Gastroesophageal sphincter (tissue), 4 donors: ENCODE data around the gene STRA8. TPM values are rescaled to one million over a fixed set of nuclear protein-coding genes. Genes with fewer than 3 reads are reported as not detected.
A peak's percentile ranks its signal among the peaks of the same experiment; 100 is the strongest.

Experiments
- ATAC-seq: fragments of 150-250 bp; one replicate; pipeline ENCODE4 v1.9.1; 2016; ENCODE audit warnings: mild to moderate bottlenecking, moderate library complexity
- H3K27ac ChIP-seq, 4 donors: fragments of 200-600 bp; sonication (generic) in 3 of 4; 1 replicate in 3 of 4; 2 replicates in 1 of 4; pipeline ENCODE4 v1.5.1; 2016 to 2019
- H3K27me3 ChIP-seq: fragments of 200-600 bp; sonication (generic); one replicate; pipeline ENCODE4 v1.5.1; 2019
- H3K36me3 ChIP-seq, 2 donors: fragments of 200-600 bp; sonication (generic); one replicate each; pipeline ENCODE4 v1.5.1; 2019; ENCODE audit warnings: control low read depth in 1 of 2
- H3K4me1 ChIP-seq, 3 donors: fragments of 200-600 bp; sonication (generic); 1 replicate in 2 of 3; 2 replicates in 1 of 3; pipeline ENCODE4 v1.5.1; 2016 to 2019; ENCODE audit warnings: control low read depth in 2 of 3
- H3K4me3 ChIP-seq, 2 donors: fragments of 200-600 bp; sonication (generic); one replicate each; pipeline ENCODE4 v1.5.1; 2019; ENCODE audit warnings: mild to moderate bottlenecking in 1 of 2, moderate library complexity in 1 of 2
- H3K9me3 ChIP-seq, 3 donors: fragments of 200-600 bp; sonication (generic); one replicate each; pipeline ENCODE4 v1.5.1; 2017 to 2019; ENCODE audit warnings: control low read depth in 2 of 3
- EP300 ChIP-seq: sonication (generic); formaldehyde crosslinking; IDR thresholded peaks from one replicate; pipeline ENCODE4 v1.6.1; 2017; ENCODE audit warnings: antibody characterized with exemption, mild to moderate bottlenecking
- POLR2A ChIP-seq, 2 donors: fragments of 450-650 bp; IDR thresholded peaks; one replicate each; pipeline ENCODE4 v1.6.1; 2017; ENCODE audit warnings: antibody characterized with exemption in 2 of 2, mild to moderate bottlenecking in 2 of 2, moderate library complexity in 1 of 2
- POLR2AphosphoS5 ChIP-seq: sonication (generic); formaldehyde crosslinking; IDR thresholded peaks from one replicate; pipeline ENCODE4 v1.6.1; 2017; ENCODE audit warnings: antibody characterized with exemption
- WGBS, 2 donors: methylation state at CpG; one replicate each; pipeline ENCODE4 v1.1.5; 2018; ENCODE audit warnings: low coverage in 1 of 2; 5-methylcytosine and 5-hydroxymethylcytosine counted together
- total RNA-seq, 4 donors: library from RNA; depleted of rRNA; stranded (reverse); fragments of >200 nt; gene quantifications; one replicate each; pipeline ENCODE4 v1.1.0, GENCODE V29; 2016
- TF ChIP-seq, protein P1 (sequence below), 4 experiments: fragments of 200-600 bp in 2 of 4; fragments of 450-650 bp in 2 of 4; sonication (generic) in 1 of 4; IDR thresholded peaks; one replicate each; pipeline ENCODE4 v1.5.1; 2017 to 2019; ENCODE audit warnings: antibody characterized with exemption in 4 of 4, mild to moderate bottlenecking in 2 of 4, moderate library complexity in 2 of 4

The STRA8 gene
- total RNA-seq, 4 donors from 2014 or later = not detected

DNA sequence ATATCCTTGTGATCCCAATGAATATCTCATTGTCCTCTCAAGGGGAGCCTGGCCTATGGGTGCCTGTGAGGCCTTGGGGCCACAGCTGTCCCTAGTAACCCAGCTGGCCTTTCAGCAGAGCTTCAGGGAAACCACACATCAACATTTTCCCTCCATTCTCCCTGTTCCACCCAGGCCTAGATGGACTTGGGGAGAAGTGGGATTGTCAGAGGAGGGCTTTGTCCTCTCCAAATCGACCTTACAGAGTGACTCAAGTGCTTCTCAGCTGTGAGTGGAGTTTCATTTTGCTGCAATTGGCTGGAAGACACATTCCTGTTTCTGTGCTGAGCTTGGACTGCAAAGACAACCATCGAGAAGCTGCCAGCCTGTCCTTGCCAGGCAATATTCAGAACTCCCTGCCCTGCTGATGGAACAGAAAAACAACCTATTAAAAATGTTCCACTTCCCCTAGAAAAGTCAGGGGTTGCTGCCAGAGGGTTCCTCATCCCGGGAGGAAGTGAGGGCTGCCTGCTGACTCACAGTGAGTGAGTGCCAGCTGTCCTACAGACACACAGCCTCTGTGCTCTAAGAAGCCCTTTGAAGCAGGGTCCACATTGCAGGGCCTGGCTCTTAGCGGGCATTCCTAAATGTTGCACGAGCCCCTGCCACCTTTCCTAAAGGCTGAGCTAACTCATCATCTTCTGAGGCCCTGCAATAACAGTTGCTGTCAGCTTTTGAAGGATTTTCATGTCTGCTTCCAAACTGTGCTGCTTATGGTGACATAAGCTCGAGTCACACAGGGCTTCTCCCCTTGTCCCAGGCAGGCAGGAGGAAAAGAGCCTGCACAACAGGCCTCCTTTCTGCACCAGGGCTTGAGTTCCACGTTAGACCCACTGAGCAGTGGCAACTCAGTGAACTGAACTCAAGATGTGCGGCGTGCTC lies 20.5 kb downstream of the STRA8 start:
- no peaks in the 10 kb centered on the region for H3K9me3 ChIP-seq
- WGBS, 2 donors = 40% methylated on average over 1 of the region's 9 CpGs; no CpG with 5 or more reads in 1 of the 2 donors
- H3K4me3 ChIP-seq = no peak overlapping the region
- H3K27me3 ChIP-seq = no peaks in the 10 kb centered on the region
- H3K36me3 ChIP-seq = no peaks in the 10 kb centered on the region
- H3K27ac ChIP-seq = peak overlapping the region; percentile 80 to 89 (median 84)
- TF ChIP-seq, protein P1, sequence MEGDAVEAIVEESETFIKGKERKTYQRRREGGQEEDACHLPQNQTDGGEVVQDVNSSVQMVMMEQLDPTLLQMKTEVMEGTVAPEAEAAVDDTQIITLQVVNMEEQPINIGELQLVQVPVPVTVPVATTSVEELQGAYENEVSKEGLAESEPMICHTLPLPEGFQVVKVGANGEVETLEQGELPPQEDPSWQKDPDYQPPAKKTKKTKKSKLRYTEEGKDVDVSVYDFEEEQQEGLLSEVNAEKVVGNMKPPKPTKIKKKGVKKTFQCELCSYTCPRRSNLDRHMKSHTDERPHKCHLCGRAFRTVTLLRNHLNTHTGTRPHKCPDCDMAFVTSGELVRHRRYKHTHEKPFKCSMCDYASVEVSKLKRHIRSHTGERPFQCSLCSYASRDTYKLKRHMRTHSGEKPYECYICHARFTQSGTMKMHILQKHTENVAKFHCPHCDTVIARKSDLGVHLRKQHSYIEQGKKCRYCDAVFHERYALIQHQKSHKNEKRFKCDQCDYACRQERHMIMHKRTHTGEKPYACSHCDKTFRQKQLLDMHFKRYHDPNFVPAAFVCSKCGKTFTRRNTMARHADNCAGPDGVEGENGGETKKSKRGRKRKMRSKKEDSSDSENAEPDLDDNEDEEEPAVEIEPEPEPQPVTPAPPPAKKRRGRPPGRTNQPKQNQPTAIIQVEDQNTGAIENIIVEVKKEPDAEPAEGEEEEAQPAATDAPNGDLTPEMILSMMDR (IDR thresholded peaks at IDR 0.05) = no peak
- peak; percentile 50 for TF ChIP-seq POLR2AphosphoS5
- no peak for TF ChIP-seq POLR2A (IDR thresholded peaks at IDR 0.05)
- TF ChIP-seq EP300 = no peak
- peaks cover 3 to 31% (median 20%) of the 10 kb centered on the region in 3 donors for H3K4me1 ChIP-seq
- ATAC-seq = peak; percentile 88

DNA sequence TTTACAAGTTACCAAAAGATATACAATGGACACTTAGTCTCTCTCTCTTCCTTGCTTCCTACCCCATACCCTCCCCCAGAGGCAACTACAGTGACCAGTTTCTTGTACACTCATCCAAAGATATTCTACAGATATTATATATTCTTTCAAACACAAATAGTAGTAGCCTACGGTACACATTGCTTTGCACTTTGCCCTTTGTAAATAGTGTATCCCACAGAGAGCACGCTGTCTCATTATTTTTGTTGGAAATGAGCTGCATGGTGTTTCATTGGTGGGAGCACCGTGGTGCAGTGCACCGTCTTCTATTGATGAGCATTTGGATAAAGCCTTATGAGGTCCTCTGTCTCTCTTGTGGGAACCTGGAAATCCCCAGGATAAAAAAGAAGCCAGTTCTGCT lies 24.2 kb downstream of the STRA8 start:
- no peaks in the 10 kb centered on the region for H3K9me3 ChIP-seq
- ATAC-seq = no peak
- peaks cover 3 to 47% (median 24%) of the 10 kb centered on the region in 3 donors for H3K4me1 ChIP-seq
- H3K27me3 ChIP-seq = no peaks in the 10 kb centered on the region
- WGBS, 2 donors = 75 to 80% methylated on average over 1 to 4 of the region's 4 CpGs
- no peak overlapping the region for H3K4me3 ChIP-seq
- H3K27ac ChIP-seq = no peak overlapping the region
- TF ChIP-seq, protein P1 (IDR thresholded peaks at IDR 0.05) = no peak
- TF ChIP-seq POLR2AphosphoS5 (no peak), POLR2A (IDR thresholded peaks at IDR 0.05) (no peak), EP300 (no peak)
- H3K36me3 ChIP-seq = no peaks in the 10 kb centered on the region

DNA sequence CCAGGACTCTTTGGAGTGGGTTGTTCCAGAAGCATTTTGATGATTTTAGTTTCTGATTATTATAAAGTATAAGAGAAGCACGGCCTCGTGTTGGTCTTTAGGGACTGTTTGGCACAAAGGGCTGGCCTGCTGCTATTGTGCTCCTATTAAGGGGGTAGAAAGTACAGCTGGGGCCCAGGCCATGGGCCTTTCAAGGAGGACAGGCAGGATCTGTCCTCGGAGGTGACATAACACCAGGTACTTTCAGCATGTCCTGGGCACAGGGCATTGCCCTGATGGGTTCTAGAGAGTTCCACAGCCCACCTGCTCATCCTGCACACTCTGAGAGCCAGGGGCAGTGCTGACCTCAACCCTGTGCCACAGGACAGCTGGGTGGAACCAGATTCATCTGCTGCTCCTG lies 24.9 kb downstream of the STRA8 start:
- Histone ChIP-seq H3K27me3 (no peaks in the 10 kb centered on the region), H3K36me3 (no peaks in the 10 kb centered on the region), H3K9me3 (no peaks in the 10 kb centered on the region), H3K4me1 (peaks cover 2 to 41% (median 18%) of the 10 kb centered on the region in 3 donors), H3K27ac (no peak overlapping the region), H3K4me3 (no peak overlapping the region)
- WGBS, 2 donors = 100% methylated on average over 2 of the region's 3 CpGs; no CpG with 5 or more reads in 1 of the 2 donors
- no peak for ATAC-seq
- TF ChIP-seq POLR2AphosphoS5 = no peak
- no peak for TF ChIP-seq EP300
- TF ChIP-seq, protein P1 (IDR thresholded peaks at IDR 0.05) = no peak
- no peak for TF ChIP-seq POLR2A (IDR thresholded peaks at IDR 0.05)

DNA sequence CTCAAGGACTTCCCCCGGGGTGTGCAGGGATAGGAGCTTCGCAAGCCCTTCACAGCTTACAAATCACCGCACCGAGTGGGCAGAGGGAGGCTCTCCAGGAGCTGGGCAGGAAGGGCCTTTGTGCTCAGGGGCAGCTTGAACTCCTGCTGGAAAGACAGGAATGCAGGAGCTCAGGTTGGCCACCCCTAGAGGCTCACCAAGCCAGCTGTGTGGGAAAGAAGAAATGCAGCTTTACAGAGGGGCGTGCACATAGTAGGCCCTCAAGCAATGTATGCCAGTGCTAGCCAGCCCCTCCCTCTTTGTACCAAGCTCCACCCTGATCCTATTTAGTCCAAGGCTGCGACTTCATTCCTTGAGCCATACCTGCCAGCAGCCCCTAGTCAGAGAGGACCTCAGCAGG lies 26.1 kb downstream of the STRA8 start:
- Histone ChIP-seq H3K27ac (no peak overlapping the region), H3K27me3 (no peaks in the 10 kb centered on the region), H3K9me3 (no peaks in the 10 kb centered on the region), H3K4me3 (no peak overlapping the region), H3K36me3 (no peaks in the 10 kb centered on the region), H3K4me1 (peaks cover 0 to 30% (median 7%) of the 10 kb centered on the region in 3 donors)
- TF ChIP-seq POLR2A (IDR thresholded peaks at IDR 0.05) (no peak), EP300 (no peak), POLR2AphosphoS5 (no peak)
- TF ChIP-seq, protein P1 (IDR thresholded peaks at IDR 0.05) = no peak
- 83% methylated on average over 1 of the region's 6 CpGs; no CpG with 5 or more reads in 1 of the 2 donors for whole genome bisulfite sequencing, 2 donors
- ATAC-seq = no peak

DNA sequence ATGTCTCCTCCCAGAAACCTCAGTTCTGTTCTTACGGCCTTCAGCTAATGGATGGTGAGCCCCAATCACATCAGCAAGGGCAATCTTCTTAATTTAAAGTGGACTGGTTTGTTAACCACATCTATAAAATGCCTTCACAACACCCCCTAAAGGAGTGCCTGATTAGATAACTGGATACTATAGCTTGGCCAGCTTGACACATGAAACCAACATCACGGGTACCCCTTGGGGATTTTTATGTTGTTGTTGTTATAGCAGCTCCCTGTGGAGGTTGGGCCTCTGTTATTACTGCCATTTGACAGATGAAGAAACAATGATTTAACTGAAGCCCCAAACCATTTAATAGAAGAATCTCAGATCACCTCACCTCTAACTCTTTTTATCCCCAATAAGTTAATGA lies 26.8 kb downstream of the STRA8 start:
- no peaks in the 10 kb centered on the region for H3K36me3 ChIP-seq
- H3K9me3 ChIP-seq = peaks cover 0 to under 1% (median 0%) of the 10 kb centered on the region in 3 donors
- H3K4me1 ChIP-seq = peaks cover 0 to 22% (median 4%) of the 10 kb centered on the region in 3 donors
- TF ChIP-seq, protein P1 (IDR thresholded peaks at IDR 0.05) = no peak
- TF ChIP-seq EP300 = no peak
- no peak for TF ChIP-seq POLR2A (IDR thresholded peaks at IDR 0.05)
- H3K27ac ChIP-seq = no peak overlapping the region
- H3K27me3 ChIP-seq = no peaks in the 10 kb centered on the region
- WGBS, 2 donors = 67% methylated on average over 1 to 2 of the region's 2 CpGs
- H3K4me3 ChIP-seq = no peak overlapping the region
- no peak for ATAC-seq
